Measurements from ENCODE around the gene SBNO2.

The SBNO2 gene

DNA sequence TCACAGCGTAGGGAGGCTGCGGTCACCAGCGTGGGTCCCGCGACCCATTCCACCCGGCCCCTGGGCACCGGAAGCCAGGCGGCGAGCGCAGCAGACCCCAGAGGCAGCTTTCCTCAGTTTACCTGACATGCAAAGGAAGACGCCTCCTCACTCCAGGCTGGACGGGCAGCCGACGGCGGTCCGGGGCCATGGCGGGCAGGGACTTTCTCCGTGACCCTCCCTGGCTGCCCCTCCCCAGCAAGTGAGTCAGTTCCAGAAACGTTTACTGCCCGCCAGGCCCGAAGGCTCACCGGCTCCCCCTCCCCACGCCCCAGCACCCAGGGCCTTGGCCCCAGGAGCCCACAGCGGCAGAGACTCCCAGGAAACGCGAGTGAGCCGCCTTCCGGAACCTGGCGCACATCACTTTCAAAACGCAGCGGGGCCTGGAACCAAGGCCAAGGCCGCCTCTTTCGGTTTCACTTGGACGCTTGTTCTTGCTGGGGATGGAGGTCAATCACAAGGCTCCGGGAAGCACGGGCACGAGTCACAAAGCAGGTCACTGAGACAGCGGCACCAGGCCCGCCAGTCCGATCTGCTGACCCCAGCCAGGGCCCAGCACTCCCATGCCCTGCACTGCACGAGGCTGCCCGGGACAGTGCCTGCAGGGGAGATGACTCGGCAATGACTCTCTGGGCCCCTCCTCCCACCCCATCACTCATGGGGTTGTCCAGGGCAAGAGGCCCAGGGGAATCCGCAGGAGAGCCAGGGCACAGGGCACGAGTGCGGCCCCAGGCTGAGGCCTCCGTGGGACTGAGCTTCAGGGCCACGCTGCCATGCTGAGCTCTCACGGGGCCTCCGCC lies 5.3 kb downstream of the SBNO2 start:
- H3K4me3 ChIP-seq (ENCODE audit: low read length) = no peak overlapping the region
- H3K9me3 ChIP-seq (ENCODE audit: control insufficient read depth, insufficient read depth, low read length) = no peaks in the 10 kb centered on the region
- H3K36me3 ChIP-seq (ENCODE audit: control insufficient read depth, insufficient read depth, low read length) = no peaks in the 10 kb centered on the region; the same call in 1 of the 2 replicates
- no peaks in the 10 kb centered on the region for H3K27me3 ChIP-seq (ENCODE audit: control insufficient read depth, insufficient read depth, low read length)
- no peak for DNase-seq (ENCODE audit: low read depth, low spot score)
- WGBS (ENCODE audit: insufficient coverage, insufficient read length) = no CpG with 5 or more reads among the region's 50 CpGs
- peaks cover 9% of the 10 kb centered on the region for H3K4me1 ChIP-seq (ENCODE audit: control insufficient read depth, insufficient read depth, low read length)
- no peak overlapping the region for H3K27ac ChIP-seq (ENCODE audit: low read length)

DNA sequence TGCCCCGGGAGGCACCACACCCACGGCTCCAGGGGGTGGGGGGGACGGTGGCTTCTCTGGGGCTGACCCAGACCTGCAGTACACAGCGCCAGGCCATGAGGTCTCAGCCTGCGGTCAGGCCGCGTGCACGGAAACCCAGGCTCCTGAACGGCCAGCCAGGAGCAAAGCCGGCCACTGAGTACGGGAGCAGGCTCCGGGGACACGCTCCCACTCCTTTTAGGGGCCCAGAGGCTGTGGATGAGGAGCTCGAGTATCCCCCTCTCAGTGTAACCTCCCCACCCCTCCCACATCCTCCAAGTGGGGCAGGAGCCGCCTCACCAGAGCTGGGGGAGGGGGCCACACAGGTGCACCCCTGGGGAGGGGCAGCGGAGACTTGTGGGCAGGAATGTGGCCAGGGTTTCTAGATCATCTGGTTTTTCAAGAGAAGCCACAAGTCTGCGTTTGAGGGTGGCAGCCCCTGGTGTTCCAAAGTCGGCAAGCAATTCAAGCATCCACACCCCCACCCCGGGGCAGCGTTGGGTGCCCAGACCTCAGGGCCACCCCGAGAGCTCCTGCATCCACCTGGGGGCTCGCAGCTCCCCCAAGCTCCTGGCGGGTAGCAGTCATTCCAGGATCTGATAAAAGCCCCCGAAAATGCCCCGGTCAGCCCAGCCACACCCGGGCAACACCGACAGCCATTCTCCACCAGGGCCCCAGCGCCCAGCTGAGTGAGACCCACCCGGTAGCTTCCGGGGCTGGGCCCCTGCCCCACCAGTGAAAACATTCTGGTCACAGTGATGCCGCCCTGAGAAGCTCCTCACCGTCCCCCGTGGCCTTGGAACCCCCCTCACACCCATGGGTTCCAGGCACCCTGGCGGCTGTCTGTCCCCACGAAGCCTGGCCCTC lies 6.1 kb downstream of the SBNO2 start:
- DNase-seq (ENCODE audit: low read depth, low spot score) = no peak
- H3K4me1 ChIP-seq (ENCODE audit: control insufficient read depth, insufficient read depth, low read length) = peaks cover 13% of the 10 kb centered on the region
- H3K9me3 ChIP-seq (ENCODE audit: control insufficient read depth, insufficient read depth, low read length) = no peaks in the 10 kb centered on the region
- no CpG with 5 or more reads among the region's 35 CpGs for WGBS (ENCODE audit: insufficient coverage, insufficient read length)
- no peaks in the 10 kb centered on the region for H3K27me3 ChIP-seq (ENCODE audit: control insufficient read depth, insufficient read depth, low read length)
- no peak overlapping the region for H3K4me3 ChIP-seq (ENCODE audit: low read length)
- H3K36me3 ChIP-seq (ENCODE audit: control insufficient read depth, insufficient read depth, low read length) = no peaks in the 10 kb centered on the region; the same call in 1 of the 2 replicates
- no peak overlapping the region for H3K27ac ChIP-seq (ENCODE audit: low read length)

DNA sequence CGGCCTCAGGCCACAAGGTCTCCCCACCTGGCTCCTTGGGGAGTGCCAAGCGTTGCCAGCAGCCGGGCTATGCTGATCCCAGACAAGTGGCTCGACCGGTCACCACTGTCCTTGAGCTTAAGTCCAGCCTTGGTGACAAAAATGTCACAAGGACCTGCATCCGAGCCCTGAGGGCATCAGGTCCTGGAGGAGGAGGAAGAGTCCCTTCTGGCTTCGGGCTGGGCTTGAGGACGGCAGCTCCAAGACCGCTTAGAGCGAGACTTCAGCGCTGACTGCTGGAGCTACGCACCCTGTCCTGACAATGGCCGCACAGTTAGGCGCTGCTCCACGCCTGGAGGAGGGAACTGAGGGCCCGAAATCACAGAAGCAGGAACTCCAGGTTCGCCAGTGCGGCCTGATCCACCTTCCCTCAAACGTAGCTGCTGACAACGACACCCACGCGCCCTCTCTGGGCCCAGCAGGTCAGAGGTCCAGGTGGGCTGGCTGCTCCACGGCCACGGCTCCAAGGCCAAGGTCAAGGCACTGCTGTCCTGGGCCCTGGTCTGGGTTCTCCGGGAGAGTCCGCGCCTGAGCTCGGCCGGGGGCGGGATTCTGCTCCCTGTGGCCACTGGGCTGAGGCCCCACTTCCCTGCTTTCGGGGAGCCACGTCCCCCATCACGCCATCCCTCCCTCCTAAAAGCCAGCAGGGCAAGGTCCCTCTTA lies 7.0 kb downstream of the SBNO2 start:
- H3K27ac ChIP-seq (ENCODE audit: low read length) = no peak overlapping the region
- H3K4me3 ChIP-seq (ENCODE audit: low read length) = no peak overlapping the region
- no peaks in the 10 kb centered on the region for H3K27me3 ChIP-seq (ENCODE audit: control insufficient read depth, insufficient read depth, low read length)
- H3K9me3 ChIP-seq (ENCODE audit: control insufficient read depth, insufficient read depth, low read length) = no peaks in the 10 kb centered on the region
- peaks cover 11% of the 10 kb centered on the region for H3K4me1 ChIP-seq (ENCODE audit: control insufficient read depth, insufficient read depth, low read length)
- DNase-seq (ENCODE audit: low read depth, low spot score) = no peak
- no peaks in the 10 kb centered on the region; the same call in 1 of the 2 replicates for H3K36me3 ChIP-seq (ENCODE audit: control insufficient read depth, insufficient read depth, low read length)
- WGBS (ENCODE audit: insufficient coverage, insufficient read length) = no CpG with 5 or more reads among the region's 33 CpGs

DNA sequence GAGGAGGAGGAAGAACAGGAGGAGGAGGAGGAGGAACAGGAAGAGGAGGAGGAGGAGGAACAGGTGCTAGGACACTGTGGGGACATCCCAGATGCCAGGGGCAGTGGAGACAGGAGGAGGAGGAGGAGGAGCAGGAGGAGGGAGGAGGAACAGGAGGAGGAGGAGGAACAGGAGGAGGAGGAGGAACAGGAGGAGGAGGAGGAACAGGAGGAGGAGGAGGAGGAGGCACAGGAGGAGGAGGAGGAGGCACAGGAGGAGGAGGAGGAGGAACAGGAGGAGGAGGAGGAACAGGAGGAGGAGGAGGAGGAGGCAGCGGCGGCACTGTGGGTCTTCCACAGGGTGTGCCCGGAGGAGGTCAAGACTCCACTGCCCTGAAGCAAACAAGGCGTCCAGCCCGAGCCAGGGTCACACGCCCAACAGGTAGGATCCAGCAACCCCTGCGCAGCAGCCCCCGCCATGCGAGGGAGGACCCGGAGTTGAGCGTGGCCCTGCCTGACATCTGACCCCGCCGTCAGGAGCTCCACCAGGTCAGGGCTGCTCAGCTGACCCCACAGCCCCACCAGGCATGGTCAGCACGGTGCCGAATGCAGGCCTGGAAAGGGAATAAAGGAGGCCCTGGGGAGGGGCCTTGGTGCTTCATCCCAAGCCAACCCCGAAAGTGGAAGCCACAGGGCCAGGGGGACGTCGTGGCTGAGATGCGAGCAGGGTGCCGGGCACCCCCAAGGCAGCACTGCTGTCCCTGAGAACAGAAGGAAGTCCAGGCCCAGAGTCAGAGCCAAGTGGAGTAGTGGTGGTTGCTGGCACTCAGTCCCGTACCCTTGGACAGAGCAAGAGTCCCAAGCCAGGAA lies 9.2 kb downstream of the SBNO2 start:
- no peaks in the 10 kb centered on the region; the same call in 1 of the 2 replicates for H3K36me3 ChIP-seq (ENCODE audit: control insufficient read depth, insufficient read depth, low read length)
- DNase-seq (ENCODE audit: low read depth, low spot score) = no peak
- no peak overlapping the region for H3K4me3 ChIP-seq (ENCODE audit: low read length)
- H3K27me3 ChIP-seq (ENCODE audit: control insufficient read depth, insufficient read depth, low read length) = no peaks in the 10 kb centered on the region
- H3K27ac ChIP-seq (ENCODE audit: low read length) = no peak overlapping the region
- WGBS (ENCODE audit: insufficient coverage, insufficient read length) = no CpG with 5 or more reads among the region's 21 CpGs
- H3K9me3 ChIP-seq (ENCODE audit: control insufficient read depth, insufficient read depth, low read length) = no peaks in the 10 kb centered on the region
- peaks cover 10% of the 10 kb centered on the region; the same call in 1 of the 2 replicates for H3K4me1 ChIP-seq (ENCODE audit: control insufficient read depth, insufficient read depth, low read length)

DNA sequence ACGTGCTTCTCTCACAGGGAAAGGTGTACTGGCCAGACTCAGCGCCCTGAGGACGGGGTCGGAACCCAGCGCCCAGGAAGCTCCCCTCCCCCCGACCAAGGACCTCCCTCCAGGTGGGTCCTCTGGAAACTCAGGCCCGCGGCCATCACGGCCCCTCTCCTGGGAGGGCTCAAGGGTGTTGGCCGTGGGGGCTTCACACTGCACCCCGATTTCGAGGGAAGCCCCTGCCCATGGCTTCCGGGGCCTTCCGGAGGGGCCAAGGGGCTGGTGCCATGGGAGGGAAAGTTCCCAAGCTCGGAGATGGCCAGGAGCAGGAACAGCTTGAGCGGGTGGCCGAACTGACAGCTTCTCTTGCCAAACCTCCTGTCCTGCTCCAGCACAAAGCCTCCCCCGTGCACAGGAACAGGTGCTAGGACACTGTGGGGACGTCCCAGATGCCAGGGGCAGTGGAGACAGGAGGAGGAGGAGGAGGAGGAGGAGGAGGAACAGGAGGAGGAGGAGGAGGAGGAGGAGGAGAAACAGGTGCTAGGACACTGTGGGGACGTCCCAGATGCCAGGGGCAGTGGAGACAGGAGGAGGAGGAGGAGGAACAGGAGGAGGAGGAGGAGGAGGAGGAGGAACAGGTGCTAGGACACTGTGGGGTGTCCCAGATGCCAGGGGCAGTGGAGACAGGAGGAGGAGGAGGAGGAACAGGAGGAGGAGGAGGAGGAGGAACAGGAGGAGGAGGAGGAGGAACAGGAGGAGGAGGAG lies 10.0 kb downstream of the SBNO2 start:
- WGBS (ENCODE audit: insufficient coverage, insufficient read length) = no CpG with 5 or more reads among the region's 20 CpGs
- Histone ChIP-seq H3K36me3 (ENCODE audit: control insufficient read depth, insufficient read depth, low read length) (no peaks in the 10 kb centered on the region; the same call in 1 of the 2 replicates), H3K27me3 (ENCODE audit: control insufficient read depth, insufficient read depth, low read length) (no peaks in the 10 kb centered on the region), H3K4me1 (ENCODE audit: control insufficient read depth, insufficient read depth, low read length) (peaks cover 7% of the 10 kb centered on the region; the same call in 1 of the 2 replicates), H3K9me3 (ENCODE audit: control insufficient read depth, insufficient read depth, low read length) (no peaks in the 10 kb centered on the region), H3K27ac (ENCODE audit: low read length) (no peak overlapping the region), H3K4me3 (ENCODE audit: low read length) (no peak overlapping the region)
- DNase-seq (ENCODE audit: low read depth, low spot score) = no peak

DNA sequence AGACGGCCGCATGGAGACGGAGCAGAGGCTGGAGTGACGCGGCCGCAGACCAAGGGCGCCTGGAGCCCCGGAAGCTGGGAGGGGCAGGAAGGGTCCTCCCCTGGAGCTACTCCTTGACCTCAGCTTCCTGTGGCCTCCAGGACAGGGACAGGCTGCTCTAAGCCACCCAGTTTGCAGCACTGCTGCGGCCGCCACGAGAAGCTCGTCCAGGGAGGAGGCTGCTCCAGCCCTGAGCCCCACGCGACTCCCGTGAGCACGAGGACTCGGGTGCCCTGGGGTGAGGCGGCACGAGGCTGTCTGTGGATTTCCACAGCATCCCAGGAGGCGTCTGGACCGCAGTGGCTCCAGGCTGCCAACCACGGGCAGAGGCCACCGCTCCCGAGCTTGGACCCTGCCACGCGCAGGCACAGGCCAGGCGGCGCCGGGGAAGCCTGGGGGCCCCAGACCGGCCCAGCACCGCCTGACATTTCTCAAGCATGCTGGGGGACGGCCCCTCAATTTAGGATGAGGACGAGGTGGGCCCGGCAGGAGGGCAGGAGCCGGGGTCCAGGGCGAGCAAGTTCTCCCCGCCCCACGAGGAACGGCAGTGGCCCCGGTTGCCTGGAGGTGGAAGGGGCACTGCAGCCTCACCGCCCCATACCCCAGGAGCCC lies 10.7 kb downstream of the SBNO2 start:
- WGBS (ENCODE audit: insufficient coverage, insufficient read length) = no CpG with 5 or more reads among the region's 41 CpGs
- H3K27ac ChIP-seq (ENCODE audit: low read length) = no peak overlapping the region
- H3K4me3 ChIP-seq (ENCODE audit: low read length) = no peak overlapping the region
- H3K9me3 ChIP-seq (ENCODE audit: control insufficient read depth, insufficient read depth, low read length) = no peaks in the 10 kb centered on the region
- DNase-seq (ENCODE audit: low read depth, low spot score) = no peak
- H3K36me3 ChIP-seq (ENCODE audit: control insufficient read depth, insufficient read depth, low read length) = no peaks in the 10 kb centered on the region; the same call in 1 of the 2 replicates
- H3K27me3 ChIP-seq (ENCODE audit: control insufficient read depth, insufficient read depth, low read length) = no peaks in the 10 kb centered on the region
- H3K4me1 ChIP-seq (ENCODE audit: control insufficient read depth, insufficient read depth, low read length) = peaks cover 7% of the 10 kb centered on the region; the same call in 1 of the 2 replicates

DNA sequence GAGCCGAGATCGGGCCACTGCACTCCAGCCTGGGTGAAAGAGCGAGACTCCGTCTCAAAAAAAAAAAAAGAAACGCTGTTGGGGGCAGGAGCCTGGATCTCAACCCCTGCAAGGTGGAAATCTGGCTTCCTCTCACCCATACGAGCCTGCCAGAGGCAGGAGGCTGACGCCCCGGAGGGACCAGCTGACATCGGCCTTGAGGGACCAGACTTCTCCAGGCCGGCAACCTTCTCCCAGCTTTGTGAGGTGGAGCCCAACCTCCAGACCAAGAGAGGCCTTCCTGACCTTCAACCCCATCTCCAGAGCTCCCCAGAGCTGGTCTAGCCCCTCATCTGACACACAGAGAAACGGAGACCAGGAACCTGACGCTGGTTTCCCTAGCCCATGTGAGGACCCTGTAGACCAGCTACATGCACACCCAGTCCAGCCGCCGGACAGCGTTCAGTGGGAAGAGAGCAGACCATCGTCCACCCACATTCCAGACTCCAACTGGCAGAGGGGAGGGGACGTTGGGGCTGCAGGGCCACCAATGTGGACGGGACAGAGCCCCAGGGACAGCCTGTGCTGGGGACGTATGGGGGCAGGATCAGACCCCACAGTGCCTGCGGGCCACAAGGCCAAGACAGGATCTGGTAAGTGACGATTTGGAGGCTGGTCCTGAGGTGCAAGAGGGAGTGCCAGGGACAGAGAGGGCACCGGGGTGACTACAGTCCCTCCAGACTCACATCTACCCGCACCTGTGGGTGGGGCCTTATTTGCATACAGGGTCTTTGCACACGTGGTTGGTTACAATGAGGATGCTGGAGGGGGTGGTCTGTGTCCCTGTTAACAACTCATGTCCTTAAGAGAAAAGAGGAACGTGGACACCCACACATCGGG lies 11.4 kb downstream of the SBNO2 start:
- no CpG with 5 or more reads among the region's 26 CpGs for WGBS (ENCODE audit: insufficient coverage, insufficient read length)
- no peak overlapping the region for H3K4me3 ChIP-seq (ENCODE audit: low read length)
- H3K36me3 ChIP-seq (ENCODE audit: control insufficient read depth, insufficient read depth, low read length) = no peaks in the 10 kb centered on the region; the same call in 1 of the 2 replicates
- DNase-seq (ENCODE audit: low read depth, low spot score) = no peak
- H3K27me3 ChIP-seq (ENCODE audit: control insufficient read depth, insufficient read depth, low read length) = no peaks in the 10 kb centered on the region
- H3K9me3 ChIP-seq (ENCODE audit: control insufficient read depth, insufficient read depth, low read length) = no peaks in the 10 kb centered on the region
- peaks cover 7% of the 10 kb centered on the region; the same call in 1 of the 2 replicates for H3K4me1 ChIP-seq (ENCODE audit: control insufficient read depth, insufficient read depth, low read length)
- H3K27ac ChIP-seq (ENCODE audit: low read length) = no peak overlapping the region

DNA sequence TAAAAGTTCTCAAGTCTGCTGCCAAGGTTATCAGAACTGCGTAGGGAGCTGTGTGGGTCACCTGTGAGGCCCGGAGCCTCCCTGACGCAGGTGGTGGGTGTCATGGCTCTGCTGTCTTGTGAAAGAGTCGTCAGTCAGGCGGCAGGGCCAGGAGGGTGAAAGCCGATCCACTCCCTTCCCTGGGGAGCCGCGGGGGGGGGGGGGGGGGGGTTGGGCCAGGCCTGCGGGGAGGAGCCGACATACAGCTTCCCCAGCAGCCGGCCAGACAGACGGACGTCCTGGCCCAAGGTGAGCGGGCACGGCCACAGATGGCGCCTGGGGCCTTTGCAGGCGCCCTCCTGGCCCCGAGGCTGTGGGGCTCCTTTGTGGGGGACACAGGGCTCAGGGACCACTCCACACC lies 12.4 kb downstream of the SBNO2 start:
- no peaks in the 10 kb centered on the region; the same call in 1 of the 2 replicates for H3K36me3 ChIP-seq (ENCODE audit: control insufficient read depth, insufficient read depth, low read length)
- no peak overlapping the region for H3K27ac ChIP-seq (ENCODE audit: low read length)
- no peaks in the 10 kb centered on the region for H3K9me3 ChIP-seq (ENCODE audit: control insufficient read depth, insufficient read depth, low read length)
- no CpG with 5 or more reads among the region's 18 CpGs for WGBS (ENCODE audit: insufficient coverage, insufficient read length)
- H3K27me3 ChIP-seq (ENCODE audit: control insufficient read depth, insufficient read depth, low read length) = no peaks in the 10 kb centered on the region
- DNase-seq (ENCODE audit: low read depth, low spot score) = no peak
- H3K4me1 ChIP-seq (ENCODE audit: control insufficient read depth, insufficient read depth, low read length) = peaks cover 5% of the 10 kb centered on the region; the same call in 1 of the 2 replicates
- H3K4me3 ChIP-seq (ENCODE audit: low read length) = no peak overlapping the region
